ENCODE results near the gene DGCR2.
A peak's percentile ranks its signal among the peaks of the same experiment; 100 is the strongest.
"Not testable (repeated sequence)": the region's sequence is repeated elsewhere in the genome, so short reads cannot be mapped to it uniquely, and the experiment has no call there.

Gene DGCR2

GRCh38 chr22:19122143-19122751, at the start of gene DGCR2:
DGCR2 (minus strand) TSS chr22:19122412; CDS start chr22:19122206, 206 bp downstream.
- peak; percentile 91 for DNase-seq (ENCODE audit: low read depth)

DNA sequence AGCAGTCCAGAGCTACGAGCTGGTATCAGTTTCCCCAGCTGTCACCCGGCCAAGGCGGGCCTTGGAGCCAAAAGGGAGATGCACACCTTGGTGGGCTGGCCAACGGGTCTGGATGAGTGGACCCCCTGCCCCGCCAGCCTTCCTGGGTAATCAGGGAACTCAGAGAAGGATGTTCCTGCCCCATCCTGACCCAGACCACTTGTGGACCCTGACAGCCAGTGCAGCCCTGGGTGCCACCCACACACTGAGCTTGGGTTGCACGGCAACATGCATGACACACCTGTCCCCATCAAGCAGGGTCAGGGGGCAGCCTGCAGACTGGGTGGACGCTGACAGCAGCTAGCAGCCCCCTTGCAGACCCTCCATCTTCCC, 47.7 kb upstream of the DGCR2 start:
- no peak for DNase-seq (ENCODE audit: low read depth)

GRCh38 chr22:19169002-19169946, 47.1 kb upstream of the DGCR2 start:
- DNase-seq (ENCODE audit: low read depth), result no peak

GRCh38 chr22:19168088-19168890, 46.1 kb upstream of the DGCR2 start:
- no peak for DNase-seq (ENCODE audit: low read depth)

DNA sequence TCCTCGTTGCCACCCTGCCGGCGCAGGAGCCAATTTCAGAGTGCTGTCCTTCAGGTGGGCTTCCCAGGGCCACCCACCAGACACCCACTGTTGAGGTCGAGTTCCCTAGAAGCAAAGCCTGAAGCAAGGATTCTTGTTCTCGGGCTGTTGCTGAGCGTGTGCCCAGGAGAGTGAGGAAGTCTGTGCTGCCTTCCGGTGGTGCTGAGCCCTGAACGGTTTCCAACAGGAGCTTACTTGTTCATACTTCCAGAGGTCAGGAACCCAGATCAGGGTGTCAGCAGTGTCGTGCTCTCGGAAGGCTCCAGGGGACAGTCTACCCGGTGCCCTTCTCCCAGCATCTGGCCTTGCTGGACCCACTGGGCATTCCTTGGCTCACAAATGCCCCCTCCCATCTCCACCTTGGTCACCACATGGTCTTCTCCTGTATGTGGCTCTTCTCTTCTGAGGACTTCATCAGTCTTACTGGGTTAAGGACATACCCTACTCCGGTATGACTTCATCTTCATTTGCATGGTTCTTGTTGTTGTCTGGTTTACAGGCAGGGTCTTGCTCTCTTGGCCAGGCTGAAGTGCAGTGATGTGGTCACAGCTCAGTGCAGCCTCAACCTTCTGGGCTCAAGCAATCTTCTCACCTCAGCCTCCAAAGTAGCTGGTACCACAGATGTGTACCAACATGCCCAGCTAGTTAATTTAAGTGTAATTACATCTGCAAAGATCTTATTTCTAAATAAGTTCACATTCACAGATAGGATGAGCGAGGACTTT, 45.1 kb upstream of the DGCR2 start:
- DNase-seq (ENCODE audit: low read depth), result no peak

- DNase-seq (ENCODE audit: low read depth), result no peak
Observed at GRCh38 chr22:19166421-19166820, 44.2 kb upstream of the DGCR2 start.

DNA sequence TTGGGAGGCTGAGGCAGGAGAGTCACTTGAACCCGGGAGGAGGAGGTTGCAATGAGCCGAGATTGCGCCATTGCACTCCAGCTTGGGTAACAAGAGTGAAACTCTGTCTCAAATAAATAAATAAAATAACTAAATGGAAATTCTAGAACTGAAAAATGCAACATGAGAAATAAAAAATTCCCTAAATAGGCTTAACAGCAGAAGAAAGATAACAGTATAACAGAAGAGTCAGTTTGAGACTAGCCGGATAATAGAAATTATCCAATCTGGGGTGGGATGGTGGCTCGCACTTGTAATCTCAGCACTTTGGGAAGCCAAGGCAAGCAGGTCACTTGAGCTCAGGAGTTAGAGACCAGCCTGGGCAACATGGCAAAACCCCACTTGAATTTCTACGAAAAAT, 42.2 kb upstream of the DGCR2 start:
- DNase-seq (ENCODE audit: low read depth), result no peak

DNA sequence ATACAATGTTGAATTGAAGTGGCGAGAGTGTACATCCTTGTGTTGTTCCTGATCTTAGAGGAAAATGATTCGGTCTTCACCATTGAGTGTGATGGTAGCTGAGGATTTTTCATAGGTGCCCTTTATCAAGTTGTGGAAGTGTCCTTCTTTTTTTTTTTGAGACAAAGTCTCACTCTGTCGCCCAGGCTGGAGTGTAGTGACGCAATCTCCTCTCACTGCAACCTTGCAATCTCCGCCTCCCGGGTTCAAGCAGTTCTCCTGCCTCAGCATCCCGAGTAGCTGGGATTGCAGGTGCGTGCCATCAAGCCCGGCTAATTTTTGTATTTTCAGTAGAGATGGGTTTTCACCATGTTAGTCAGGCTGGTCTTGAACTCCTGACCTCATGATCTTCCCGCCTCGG, 36.4 kb upstream of the DGCR2 start:
- DNase-seq (ENCODE audit: low read depth), result not testable (repeated sequence)

- not testable (repeated sequence) for DNase-seq (ENCODE audit: low read depth)
Observed at GRCh38 chr22:19156109-19156508, 33.9 kb upstream of the DGCR2 start.

DNA sequence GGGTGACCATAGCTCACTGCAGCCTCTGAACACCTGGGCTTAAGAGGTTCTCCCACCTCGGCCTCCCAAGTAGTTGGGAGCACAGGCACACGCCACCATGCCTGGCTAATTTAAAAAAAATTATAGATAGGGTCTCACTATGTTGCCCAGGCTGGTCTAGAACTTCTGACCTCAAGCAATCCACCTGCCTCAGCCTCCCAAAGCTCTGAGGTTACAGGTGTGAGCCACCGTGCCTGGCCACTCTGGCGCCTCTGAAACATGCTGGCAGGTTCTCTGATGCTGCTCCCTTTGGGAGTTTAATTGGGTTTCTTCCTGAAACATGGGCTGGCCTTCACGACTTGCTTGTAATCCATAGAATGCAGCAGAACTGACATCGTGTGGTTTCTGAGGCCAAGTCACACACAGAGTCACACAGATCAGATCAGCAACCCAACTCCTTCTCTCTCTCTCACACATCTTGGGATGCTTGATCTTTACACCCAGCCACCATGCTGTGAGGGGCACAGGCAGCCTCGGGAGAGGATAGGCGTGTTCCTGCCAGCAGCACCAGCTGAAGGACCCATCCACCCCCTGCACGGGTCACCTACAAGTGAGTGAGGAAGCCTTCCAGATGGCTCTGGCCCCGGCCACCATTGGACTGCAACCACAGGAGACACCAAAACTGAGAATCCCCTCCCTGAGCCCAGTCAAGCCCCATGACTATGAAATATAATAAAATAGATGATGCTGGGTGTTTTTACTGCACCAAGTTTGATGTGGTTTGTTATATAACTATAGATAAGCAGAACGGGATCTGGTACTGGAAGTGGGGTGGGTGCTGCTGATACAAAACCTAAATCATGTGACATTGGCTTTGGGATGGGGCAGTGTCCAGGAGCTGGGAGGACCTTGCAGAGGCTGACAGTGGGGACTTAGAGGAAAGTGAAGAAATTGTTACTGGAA, 31.0 kb upstream of the DGCR2 start:
- DNase-seq (ENCODE audit: low read depth), result no peak

DNA sequence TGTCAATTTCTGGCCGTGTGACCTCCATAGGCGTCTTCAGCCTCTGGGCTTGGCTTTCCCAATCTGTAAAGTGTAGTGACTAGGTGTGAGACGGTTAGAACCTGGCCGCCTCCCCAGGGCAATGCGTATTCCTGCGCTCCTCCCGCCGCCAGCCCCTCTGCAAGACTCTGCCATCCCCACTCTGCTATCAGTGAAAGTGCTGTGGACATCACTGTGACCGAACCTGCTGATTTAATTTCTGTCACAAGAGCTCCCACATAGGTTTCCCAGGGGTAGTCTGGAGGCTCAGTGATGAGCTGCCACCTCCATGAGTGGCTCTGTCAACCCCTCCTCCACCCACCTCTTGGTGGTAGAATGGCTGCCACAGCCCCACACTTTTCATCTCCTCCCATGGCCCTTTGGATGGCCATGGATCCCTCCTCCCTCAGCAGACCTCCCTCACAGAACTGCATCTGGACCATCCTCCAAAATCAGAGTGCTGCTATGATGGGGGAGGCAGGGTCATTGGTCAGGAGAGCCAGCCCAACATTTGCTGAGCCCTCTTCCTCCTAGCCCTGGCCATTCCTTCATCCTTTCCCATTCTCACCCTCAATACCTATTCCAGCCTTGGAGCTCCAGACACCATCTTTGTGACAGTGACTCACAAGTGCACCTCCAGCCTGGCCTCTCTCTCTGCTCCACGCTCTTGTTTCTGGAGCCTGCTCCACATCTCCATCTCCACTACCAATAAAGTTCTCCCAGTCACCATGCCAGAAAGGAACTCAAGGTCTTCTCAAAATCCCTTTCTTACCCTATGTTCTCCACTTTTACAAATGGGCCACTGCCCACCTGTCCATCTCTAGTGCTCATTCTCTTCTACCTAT, 29.3 kb upstream of the DGCR2 start:
- DNase-seq (ENCODE audit: low read depth), result no peak

DNA sequence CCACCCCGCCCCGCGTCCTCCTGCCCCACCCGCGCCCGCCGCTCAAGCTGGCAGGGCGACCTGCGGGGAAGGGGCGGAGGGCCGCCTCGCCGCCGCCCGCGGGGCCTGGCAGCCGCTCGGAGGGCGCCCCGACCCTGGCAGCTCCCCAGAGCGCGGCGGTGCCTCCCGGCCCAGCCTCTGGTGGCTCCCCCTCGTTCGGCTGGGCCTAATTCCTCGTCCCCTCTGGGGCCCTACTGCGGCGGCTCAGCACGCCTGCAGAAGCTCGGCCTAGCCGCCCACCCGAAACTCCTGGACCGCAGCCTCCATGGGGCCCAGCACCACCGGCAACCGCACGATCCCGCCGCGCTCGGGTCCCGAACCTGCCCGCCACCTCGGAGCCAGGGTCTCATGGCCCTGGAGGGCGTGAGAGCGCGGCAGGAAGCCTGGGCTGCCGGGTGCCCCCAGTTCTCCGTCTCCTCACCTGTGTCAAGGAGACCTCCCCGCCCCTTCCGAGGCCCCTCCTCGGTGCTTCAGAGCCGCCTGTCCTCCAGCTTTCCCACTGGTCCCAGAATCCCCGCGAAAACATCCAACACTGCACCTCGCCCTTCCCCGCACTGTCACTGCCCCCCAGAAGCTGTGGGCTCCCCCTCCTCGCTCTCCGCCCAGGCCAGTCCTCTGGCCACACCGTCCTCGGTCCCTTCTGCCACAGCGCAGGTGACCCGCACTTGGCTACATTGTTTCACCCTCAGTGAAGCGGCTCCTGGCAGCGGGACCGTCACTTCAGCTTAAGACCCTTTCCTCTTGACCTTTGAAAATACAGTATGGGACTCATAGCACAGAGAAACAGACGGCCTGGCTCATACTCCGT, 28.5 kb upstream of the DGCR2 start:
- no peak for DNase-seq (ENCODE audit: low read depth)

DNA sequence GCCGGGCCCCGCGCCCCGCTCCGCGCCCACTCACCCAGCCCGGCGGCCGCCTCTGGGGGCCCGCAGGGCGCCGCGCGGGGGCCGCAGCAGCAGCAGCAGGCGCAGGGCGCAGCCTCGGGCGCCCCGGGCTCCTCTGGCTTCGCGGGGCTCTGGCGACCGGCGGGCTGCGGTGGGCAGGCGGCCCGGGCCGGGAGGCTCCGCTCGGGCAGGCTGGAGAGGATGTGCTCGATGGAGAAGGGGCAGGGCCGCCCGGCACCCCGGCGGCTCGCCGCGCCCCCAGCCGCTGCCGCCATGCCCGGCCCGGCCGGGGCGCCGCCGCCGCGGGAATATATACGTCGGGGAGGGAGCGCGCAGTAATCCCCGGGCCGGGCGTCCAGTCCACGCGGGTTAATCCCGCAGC, 27.8 kb upstream of the DGCR2 start, which contains the start of gene GSC2:
Gene GSC2 (minus strand): TSS at position 302 of the 400 bp plus-strand sequence. CDS start 9 bp downstream, at position 293.
- no peak for DNase-seq (ENCODE audit: low read depth)

DNA sequence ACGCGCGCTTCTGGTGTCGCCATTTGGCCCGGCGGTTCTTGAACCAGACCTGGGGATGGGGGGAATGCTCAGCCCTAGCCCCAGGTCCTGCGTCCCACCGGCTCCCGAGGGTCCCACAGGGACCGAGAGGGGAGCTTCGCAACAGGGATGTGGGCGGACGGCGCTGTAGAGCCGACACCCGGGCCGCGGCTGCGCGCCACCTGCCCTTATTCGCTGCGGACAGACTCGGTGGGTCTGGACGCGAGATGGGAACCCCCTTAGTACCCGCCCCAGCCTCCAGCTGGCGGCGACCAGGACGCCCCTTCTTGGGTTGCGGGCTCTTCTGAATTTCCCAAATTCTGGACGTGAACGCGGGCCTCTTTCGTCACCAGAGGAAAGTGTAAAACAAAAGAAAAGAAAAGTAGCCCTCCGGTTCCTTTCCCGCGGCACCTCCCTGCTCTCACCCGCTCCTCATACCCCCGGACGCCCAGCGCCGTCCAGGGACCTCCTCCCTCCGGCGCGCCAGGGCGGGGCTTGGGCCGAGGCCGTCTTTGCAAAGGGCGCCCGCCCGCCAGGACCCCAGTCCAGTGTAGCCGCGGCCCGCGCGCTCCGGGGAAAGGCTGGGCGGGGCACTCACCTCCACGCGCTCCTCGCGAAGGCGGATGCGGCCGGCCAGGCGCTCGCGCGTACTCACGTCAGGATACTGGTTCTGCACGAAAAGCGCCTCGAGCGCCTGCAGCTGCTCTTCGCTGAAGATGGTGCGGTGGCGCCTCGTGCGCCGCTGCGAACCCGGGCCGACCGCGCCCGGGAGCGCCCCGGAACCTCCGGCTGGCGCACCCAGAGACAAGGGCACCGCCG, 27.1 kb upstream of the DGCR2 start:
- DNase-seq (ENCODE audit: low read depth), result no peak

DNA sequence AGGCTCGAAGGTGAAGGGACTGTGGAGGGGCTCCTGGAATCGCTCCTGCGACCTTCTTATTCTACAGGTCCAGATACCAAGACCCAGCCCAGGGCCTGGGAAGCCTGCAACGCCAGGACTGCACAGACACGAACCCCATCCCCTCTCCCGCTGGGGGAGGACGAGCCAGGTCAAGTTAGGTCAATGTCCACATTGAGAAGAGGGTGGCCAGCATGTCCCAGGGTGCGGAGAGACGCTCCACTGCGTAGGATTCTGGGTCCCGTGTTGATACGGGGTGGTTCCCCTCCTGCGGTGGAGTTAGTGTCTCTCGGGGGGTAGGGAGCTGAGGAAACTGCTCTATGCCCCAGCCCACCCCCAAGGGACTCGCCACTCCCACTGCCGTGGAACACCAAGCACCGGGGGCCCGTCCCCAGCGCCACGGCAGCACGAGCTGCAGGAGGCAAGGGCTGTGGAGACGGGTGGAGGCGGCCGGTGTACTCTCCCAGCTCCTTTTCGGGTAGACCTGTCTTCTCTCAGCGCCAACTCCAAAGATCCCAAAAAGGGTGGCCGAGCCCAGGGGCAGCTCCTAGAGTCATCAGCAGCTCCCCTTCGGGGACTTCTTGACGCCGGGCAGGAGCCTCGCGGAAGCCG, 26.3 kb upstream of the DGCR2 start:
- DNase-seq (ENCODE audit: low read depth), result no peak

- DNase-seq (ENCODE audit: low read depth), result no peak
Observed at GRCh38 chr22:19147195-19147780, 25.1 kb upstream of the DGCR2 start.

All from stimulated activated CD8-positive, alpha-beta memory T cell treated with anti-CD3 and anti-CD28 coated beads, Interleukin-15, amount 100 ng/mL, for 24 hours (primary cell).